ENCODE results near the gene SPNS1.

Gene SPNS1

GRCh38 chr16:29011112-29011511 is 36.5 kb downstream of the SPNS1 start:
- H3K27me3 ChIP-seq (ENCODE audit: insufficient read depth, poor library complexity, severe bottlenecking): no peaks in the 10 kb centered on the region
- no peak overlapping the region for H3K27ac ChIP-seq (replicated peaks)
- no peak overlapping the region for H3K4me3 ChIP-seq (replicated peaks; ENCODE audit: insufficient read depth, low read length)
- DNase-seq (ENCODE audit: low read depth in 1 of 2, low spot score in 1 of 2): no peak
- no peak for TF ChIP-seq REST (IDR thresholded peaks at IDR 0.05; ENCODE audit: insufficient replicate concordance, low read depth)
- no peak for TF ChIP-seq SPI1 (IDR thresholded peaks at IDR 0.05; ENCODE audit: borderline replicate concordance, low read depth)
- TF ChIP-seq POLR2AphosphoS5 (IDR thresholded peaks at IDR 0.05; ENCODE audit: low read depth): no peak
- TF ChIP-seq GABPA (IDR thresholded peaks at IDR 0.05; ENCODE audit: low read depth): no peak
- TF ChIP-seq CTCF (IDR thresholded peaks at IDR 0.05; ENCODE audit: insufficient read depth, low read length): no peak

GRCh38 chr16:29011851-29012250 is 37.3 kb downstream of the SPNS1 start:
- TF ChIP-seq POLR2AphosphoS5 (IDR thresholded peaks at IDR 0.05; ENCODE audit: low read depth) (no peak), GABPA (IDR thresholded peaks at IDR 0.05; ENCODE audit: low read depth) (no peak), CTCF (IDR thresholded peaks at IDR 0.05; ENCODE audit: insufficient read depth, low read length) (no peak), REST (IDR thresholded peaks at IDR 0.05; ENCODE audit: insufficient replicate concordance, low read depth) (no peak), SPI1 (IDR thresholded peaks at IDR 0.05; ENCODE audit: borderline replicate concordance, low read depth) (no peak)
- H3K4me3 ChIP-seq (replicated peaks; ENCODE audit: insufficient read depth, low read length): no peak overlapping the region
- H3K27me3 ChIP-seq (ENCODE audit: insufficient read depth, poor library complexity, severe bottlenecking): no peaks in the 10 kb centered on the region
- no peak overlapping the region for H3K27ac ChIP-seq (replicated peaks)
- DNase-seq (ENCODE audit: low read depth in 1 of 2, low spot score in 1 of 2): no peak

GRCh38 chr16:29012913-29013553 is 38.5 kb downstream of the SPNS1 start:
- no peak overlapping the region for H3K4me3 ChIP-seq (replicated peaks; ENCODE audit: insufficient read depth, low read length)
- TF ChIP-seq SPI1 (IDR thresholded peaks at IDR 0.05; ENCODE audit: borderline replicate concordance, low read depth) (no peak), GABPA (IDR thresholded peaks at IDR 0.05; ENCODE audit: low read depth) (no peak), REST (IDR thresholded peaks at IDR 0.05; ENCODE audit: insufficient replicate concordance, low read depth) (no peak), POLR2AphosphoS5 (IDR thresholded peaks at IDR 0.05; ENCODE audit: low read depth) (no peak), CTCF (IDR thresholded peaks at IDR 0.05; ENCODE audit: insufficient read depth, low read length) (no peak)
- DNase-seq (ENCODE audit: low read depth in 1 of 2, low spot score in 1 of 2): peak in 1 of 2 experiments; percentile 33
- peak overlapping the region; percentile 41 for H3K27ac ChIP-seq (replicated peaks)
- H3K27me3 ChIP-seq (ENCODE audit: insufficient read depth, poor library complexity, severe bottlenecking): no peaks in the 10 kb centered on the region
